HG02970 (cell line): ENCODE results near the gene KRTAP5-3.

Source experiments
- ATAC-seq: cut with Tn5 transposase; IDR thresholded peaks from one replicate; pipeline ENCODE4 v1.9.1; 2021; ENCODE audit warnings: mild to moderate bottlenecking, moderate library complexity, moderate number of reproducible peaks; ENCODE audit not compliant: unreplicated experiment, low FRiP score

KRTAP5-3 gene

GRCh38 chr11:1567721-1568100, 40.6 kb downstream of the KRTAP5-3 start:
- ATAC-seq: no peak

DNA sequence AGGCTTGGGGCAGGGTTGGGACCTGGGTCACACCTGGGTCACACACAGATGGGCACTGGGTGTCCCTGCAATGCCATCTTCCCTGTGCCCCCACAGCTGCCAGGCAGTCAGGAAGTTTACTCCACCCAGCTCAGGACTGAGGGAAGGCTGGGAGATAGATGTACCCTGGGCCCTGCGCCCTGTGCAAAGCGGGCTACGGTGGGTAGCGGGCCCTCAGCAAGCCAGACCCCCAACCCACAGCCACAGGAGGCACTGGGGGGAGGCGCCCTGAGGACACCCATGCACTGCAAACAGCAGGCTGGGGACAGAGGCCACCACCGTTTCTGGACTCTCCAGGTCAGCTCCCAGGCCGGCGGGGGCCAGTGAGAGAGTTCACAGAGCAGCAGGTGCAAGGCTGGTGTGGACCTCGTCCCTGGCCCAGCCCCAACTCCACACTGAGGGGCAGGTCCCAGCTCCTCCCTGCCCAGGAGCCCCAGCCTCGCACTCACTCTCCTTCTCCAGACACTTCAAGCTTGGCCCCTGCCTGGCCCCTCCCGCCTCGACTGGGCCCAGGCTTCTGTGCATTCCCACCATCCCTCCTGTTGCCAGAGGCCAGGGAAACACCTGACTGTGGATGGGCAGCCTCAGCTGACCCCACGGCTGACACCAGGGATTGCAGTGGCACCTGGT, 41.1 kb downstream of the KRTAP5-3 start:
- ATAC-seq: no peak

DNA sequence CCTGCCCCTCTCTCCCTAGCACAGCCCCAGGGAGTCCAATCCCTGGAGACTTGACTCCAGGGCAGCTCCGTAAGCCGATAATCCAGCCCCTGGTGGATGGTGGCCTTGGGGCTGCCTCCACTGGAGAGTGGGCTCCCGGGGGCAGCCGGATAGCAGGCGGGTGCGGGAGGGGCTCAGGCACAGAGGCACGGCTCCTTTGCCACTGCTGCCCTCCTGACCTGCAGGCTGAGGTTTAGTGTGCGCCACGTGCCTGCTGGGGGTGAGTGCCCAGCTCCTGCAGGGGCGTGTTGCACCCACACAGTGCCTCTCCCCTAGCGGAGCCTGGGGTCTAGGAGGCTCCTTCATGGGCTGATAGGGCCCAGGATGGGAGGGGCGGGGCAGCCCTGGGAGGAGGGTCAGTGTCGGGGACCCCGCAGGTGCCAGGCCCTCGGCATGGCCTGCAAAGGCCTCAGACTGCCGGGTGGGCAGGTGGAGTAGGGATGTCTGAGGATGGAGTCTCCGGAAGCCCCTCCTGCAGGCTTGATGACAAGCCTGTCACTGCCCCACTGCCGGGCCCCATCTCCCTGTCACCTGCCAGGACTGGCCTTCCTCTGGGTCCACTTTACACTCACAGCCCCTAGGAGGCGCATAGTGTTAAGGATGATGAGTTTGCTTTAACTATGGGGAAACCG, 41.7 kb downstream of the KRTAP5-3 start:
- ATAC-seq: no peak

DNA sequence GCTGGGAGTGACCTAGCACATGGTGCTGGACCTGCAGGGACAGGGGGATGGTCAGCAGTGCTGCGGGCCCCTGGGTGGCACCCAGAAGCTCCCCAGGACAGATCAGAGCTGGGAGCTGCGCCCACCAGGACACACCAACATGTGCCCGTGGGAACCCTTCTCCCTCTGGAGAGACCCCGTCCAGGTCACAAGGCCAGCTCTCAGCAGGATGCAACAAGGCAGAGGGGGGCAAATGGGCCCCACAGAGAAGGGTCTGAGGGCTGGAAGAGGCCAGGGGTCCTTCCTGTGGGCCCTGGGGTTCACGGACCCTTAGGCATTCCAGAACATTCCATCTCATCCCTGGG, 42.4 kb downstream of the KRTAP5-3 start:
- ATAC-seq: no peak

GRCh38 chr11:1565173-1565903, 42.9 kb downstream of the KRTAP5-3 start:
- no peak for ATAC-seq

- ATAC-seq: no peak
These were observed 43.6 kb downstream of the KRTAP5-3 start for GRCh38 chr11:1564535-1565172.

- no peak for ATAC-seq
These were observed 44.3 kb downstream of the KRTAP5-3 start for GRCh38 chr11:1563697-1564534.

GRCh38 chr11:1563149-1563638, 45.1 kb downstream of the KRTAP5-3 start:
- ATAC-seq: no peak

GRCh38 chr11:1562469-1563148, 45.7 kb downstream of the KRTAP5-3 start:
- no peak for ATAC-seq

DNA sequence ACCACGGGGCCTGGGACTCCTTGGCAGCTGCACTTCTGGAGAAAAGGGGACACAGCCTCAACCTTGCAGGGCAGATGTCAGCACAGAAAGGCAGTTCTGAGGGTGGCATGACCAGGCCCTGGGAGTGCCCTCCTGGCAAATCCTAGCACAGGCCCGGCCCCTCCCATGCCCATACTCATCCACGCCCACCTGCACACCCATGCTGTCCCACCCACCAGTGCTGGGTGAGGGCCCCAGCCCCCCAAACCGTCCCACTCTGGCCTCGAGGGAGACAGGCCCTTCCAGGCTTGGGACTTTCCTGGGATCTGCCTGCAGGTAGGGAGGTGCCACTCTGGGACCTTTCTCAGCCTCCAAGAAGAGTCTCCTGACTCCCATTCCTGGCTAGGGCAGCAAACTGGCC, 46.3 kb downstream of the KRTAP5-3 start:
- no peak for ATAC-seq

DNA sequence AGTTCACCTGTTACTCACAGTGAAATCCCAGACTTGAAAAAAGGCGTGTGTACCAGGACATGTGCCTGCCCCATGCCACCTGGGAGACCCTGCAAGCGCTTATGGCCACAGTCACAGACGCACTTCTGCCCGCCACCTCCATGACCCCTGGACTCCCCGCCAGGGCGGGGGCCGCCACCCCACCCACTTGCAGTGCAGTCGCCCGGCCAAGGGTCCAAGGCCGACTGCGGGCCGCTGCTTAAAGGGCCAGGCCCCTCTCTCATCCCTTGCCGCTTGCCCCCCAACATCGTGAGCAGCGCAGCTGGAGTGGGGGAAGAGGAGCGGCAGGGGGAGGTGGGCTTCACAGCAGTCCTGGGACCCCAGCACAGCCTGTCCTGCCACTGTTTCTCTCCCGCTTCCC, 47.0 kb downstream of the KRTAP5-3 start:
- ATAC-seq: no peak

GRCh38 chr11:1560649-1561251, 47.5 kb downstream of the KRTAP5-3 start:
- no peak for ATAC-seq

DNA sequence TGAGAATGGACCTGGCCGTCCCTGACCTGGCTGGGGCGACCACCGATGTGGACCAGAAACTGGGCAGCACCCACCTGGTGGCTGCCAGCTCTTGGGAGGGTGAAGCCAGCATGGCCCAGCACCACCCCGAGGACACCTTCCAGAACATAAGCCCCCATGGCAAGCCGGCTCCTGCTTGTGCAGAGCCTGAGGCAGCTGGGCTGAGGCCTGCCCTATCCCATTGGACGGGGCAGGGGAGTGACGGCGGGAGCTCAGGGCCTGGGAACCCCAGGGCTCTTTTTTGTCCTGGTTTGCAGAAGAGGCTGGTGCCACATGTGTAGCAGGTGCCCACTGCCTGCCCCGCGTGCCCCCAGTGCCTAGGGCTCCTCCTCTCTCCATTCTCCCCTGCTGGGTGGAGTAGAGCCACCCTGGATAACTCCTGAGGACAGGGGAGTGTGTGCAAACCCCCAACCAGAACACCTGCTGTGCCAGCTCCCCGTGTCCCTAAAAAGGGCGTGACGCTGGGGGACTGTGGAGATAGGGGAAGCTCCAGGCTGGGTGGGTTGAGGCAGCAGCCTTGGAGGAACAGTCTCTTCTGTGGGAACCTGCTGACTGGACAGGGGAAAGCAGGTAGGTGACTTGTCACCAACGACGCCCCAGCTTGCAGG, 48.1 kb downstream of the KRTAP5-3 start:
- no peak for ATAC-seq

GRCh38 chr11:1559111-1559951, 48.9 kb downstream of the KRTAP5-3 start:
- ATAC-seq: no peak

DNA sequence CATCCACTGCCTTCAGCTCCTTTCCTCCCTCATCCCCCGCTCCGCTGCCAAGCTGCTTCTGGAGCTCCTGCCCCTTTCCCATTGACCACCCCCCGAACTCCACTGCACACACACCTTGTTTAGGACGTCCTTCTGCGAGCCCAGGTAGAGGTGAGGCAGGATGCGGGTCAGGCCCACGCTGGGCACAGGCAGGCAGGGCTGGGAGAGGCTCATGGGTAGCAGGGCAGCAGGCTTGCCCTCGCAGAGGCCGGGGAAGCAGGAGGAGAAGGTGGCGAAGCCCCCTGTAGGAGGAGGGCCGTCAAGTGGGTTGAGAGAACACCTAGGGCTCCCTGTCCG, 49.5 kb downstream of the KRTAP5-3 start:
- no peak for ATAC-seq

GRCh38 chr11:1557904-1558774, 50.1 kb downstream of the KRTAP5-3 start:
- no peak for ATAC-seq
